Ramos (cell line): ENCODE results near the gene SLC35E3.

ENCODE experiments used
- in situ Hi-C: fragments of 300-500 bp; cut with MboI; formaldehyde crosslinking; loops from one replicate; pipeline ENCODE4 v1.14.3; 2022; ENCODE audit warnings: low sequenced_read_pairs; ENCODE audit not compliant: unreplicated experiment

Gene SLC35E3

DNA sequence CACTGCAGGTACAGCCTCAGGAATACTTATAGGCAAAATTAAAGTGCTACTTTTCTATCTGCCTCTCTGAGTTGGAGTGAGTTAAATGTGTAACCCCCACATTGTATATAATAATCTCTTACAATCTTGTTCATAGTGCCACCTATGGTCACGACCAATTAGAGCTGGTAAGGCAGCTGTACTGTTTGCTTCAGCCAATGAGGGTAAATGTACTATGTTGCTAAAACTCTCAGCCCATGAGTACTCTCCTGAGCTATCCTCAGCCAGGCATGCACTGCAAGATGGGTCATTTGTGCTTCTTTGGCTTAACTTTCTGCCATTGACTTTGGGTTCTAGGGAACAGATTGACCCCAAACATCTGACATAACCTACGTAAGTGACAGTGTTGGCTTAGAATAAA, 47.0 kb downstream of the SLC35E3 start:
- in situ Hi-C loops = no loop called here

DNA sequence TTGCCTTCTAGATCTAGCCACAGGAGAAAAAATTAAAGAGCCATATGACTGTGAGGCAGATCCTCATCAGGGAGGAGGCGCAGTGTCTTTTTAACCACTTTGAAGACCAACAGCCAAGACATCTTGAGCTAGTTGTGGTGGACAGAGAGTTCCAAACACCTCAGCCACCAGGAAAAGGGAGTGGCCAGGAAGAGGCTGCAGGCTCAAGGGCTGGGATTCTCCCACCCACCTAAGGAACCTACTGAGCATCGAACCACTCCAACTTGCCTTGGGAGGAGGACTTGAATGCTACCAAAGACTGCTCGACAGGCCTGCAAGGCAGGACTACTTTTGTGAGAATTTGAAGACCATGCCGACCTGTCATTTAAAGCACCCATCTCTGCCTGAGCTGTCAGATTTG, 47.5 kb downstream of the SLC35E3 start:
- in situ Hi-C loops = no loop called here

DNA sequence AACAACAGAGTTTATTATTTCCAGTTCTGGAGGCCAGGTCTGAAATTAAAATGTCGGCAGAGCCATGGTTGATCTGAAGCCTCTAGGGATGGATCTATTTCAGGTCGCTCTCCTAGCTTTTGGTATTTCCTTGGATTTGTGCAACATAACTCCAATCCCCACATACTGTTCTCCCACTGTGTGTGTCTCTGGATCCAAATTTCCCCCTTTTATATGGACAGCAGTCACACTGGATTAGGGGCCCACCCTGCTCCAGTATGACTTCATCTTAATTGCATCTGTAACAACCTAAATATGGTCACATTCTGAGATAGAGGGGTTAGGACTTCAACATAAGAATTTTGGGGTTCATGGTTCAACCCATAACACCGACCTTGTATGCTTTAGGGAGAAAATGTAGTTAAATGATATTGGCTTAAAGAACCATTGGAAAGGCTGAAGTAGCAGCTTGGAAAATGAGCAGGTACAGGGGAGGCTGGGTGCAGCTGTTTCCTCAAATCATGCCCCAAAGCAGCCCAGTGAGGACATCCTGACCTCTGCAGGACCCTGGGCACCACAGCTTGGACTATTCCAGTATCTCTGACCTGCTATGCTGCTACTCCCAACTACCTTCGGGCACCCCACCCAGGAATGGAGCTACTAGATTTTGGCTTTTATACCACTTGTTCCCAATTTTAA, 48.1 kb downstream of the SLC35E3 start:
- in situ Hi-C loops = no loop called here

DNA sequence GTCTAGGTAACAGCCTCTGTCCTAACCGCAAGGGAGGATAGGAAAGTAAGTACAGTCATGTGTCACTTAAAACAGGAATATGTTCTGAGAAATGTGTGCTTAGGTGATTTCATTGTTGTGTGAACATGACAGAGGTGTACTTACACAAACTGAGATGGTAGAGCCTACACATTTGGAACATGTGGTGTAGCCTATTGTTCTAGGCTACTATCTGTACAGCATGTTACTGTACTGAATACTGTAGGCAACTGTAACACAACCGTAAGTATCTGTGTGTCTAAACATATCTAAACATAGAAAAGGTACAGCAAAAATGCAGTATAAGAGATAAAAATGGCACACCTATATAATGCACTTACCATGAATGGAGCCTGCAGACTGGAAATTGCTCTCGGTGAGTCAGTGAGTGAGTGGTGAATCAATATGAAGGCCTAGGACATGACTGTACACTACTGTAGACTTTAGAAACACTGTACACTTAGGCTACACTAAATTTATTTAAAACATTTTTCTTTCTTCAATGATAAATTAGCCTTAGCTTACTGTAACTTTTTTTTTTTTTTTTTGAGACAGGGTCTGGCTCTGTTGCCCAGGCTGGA, 48.8 kb downstream of the SLC35E3 start:
- in situ Hi-C loops = no loop called here

DNA sequence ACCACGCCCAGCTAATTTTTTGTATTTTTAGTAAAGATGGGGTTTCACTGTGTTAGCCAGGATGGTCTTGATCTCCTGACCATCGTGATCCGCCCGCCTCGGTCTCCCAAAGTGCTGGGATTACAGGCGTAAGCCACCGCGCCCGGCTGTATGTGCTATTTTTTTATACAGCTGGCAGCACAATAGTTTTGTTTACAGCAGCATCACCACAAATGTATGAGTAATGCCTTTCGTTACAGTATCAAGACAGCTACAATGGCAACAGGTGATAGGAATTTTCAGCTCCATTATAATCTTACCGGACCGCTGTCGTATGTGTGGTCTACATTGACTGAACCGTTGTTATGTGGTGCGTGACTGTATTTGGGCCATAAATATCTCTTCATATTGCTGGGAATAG, 50.4 kb downstream of the SLC35E3 start:
- in situ Hi-C loops = no loop called here

DNA sequence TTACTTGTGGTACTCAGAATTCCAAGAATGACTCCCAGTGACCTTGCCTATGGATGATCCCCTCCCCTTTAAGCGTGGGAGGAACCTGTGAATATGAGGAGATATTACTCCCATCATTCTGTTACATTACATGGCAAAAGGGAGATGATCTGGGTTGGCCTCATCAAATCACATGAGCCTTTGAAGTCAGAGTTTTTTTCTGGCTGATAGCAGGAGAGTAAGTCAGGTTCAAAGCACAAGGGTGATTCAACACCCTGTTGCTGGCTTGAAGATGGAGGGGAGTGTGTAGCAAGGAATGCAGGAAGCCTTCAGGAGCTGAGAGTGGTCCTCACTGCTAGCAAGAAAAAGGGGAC, 52.9 kb downstream of the SLC35E3 start:
- in situ Hi-C loops = no loop called here

DNA sequence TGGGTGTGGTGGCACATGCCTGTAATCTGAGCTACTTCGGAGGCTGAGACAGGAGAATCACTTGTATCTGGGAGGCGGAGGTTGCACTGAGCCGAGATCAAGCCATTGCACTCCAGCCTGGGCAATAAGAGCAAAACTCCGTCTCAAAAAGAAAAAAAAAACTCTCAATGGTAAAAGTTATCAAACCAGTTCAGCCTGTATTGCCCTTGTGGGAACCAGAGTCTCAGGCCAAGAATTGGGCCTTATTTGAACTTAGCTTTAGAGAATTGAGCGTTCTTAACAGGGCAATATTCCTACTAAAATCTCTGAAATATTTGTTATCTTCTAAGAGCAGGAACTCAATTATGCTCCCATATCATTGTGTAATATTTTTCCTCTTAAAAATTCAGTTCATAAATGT, 54.3 kb downstream of the SLC35E3 start:
- in situ Hi-C loops = loop anchor here (10.0 kb wide), 1 partner anchor 165 kb away; no protein-coding TSS in a partner anchor

DNA sequence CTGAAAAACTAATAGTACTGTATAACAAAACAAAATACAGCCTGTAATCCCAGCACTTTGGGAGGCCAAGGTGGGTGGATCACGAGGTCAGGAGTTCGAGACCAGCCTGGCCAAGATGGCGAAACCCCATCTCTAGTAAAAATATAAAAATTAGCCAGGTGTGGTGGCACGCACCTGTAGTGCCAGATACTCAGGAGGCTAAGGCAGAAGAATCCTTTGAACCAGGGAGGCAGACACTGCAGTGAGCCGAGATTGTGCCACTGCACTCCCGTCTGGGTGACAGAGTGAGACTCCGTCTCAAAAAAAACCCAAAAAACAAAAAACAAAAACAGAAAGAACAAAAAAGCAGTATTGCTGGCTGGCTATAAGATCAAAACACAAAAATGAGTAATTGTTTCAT, 55.1 kb downstream of the SLC35E3 start:
- in situ Hi-C loops = loop anchor here (10.0 kb wide), 1 partner anchor 166 kb away; no protein-coding TSS in a partner anchor

DNA sequence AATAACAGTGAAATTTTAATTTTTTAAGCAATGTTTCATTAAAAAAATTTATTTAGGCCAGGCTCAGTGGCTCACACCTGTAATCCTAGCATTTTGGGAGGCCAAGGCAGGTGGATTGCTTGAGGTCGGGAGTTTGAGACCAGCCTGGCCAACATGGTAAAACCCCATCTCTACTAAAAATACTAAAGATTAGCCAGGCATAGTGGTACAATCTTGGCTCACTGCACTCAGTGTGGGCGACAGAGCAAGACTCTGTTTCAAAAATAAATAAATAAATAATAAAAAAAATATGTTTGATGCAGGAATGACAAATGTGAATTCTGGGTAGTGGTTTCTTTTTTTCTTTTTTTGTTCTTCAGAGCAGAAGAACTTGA, 56.4 kb downstream of the SLC35E3 start:
- in situ Hi-C loops = loop anchor here (10.0 kb wide), 1 partner anchor 168 kb away; no protein-coding TSS in a partner anchor

DNA sequence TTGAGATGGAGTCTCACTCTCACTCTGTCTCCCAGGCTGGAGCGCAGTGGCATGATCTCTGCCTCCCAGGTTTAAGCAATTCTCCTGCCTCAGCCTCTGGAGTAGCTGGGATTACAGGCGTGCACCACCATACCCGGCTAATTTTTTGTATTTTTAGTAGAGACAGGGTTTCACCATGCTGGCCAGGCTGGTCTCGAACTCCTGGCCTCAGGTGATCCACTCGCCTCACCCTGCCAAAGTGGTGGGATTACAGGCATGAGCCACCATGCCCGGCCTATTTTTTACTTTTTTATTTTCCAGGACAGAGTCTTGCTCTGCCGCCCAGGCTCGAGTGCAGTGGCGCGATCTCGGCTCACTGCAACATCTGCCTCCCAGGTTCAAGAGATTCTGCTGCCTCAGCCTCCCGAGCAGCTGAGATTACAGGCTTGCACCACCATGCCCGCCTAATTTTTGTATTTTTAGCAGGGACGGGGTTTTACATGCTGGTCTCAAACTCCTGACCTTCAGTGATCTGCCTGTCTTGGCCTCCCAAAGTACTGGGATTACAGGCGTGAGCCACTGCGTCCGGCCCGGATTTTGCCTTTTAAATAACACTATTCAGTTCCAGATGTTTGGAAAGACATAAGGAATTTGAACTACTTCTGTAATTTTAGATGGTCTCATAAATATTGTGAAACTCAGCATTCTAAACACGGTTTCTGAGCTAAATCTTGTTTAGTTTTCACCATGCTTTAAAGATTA, 57.1 kb downstream of the SLC35E3 start:
- in situ Hi-C loops = loop anchor here (10.0 kb wide), 1 partner anchor 168 kb away; no protein-coding TSS in a partner anchor

DNA sequence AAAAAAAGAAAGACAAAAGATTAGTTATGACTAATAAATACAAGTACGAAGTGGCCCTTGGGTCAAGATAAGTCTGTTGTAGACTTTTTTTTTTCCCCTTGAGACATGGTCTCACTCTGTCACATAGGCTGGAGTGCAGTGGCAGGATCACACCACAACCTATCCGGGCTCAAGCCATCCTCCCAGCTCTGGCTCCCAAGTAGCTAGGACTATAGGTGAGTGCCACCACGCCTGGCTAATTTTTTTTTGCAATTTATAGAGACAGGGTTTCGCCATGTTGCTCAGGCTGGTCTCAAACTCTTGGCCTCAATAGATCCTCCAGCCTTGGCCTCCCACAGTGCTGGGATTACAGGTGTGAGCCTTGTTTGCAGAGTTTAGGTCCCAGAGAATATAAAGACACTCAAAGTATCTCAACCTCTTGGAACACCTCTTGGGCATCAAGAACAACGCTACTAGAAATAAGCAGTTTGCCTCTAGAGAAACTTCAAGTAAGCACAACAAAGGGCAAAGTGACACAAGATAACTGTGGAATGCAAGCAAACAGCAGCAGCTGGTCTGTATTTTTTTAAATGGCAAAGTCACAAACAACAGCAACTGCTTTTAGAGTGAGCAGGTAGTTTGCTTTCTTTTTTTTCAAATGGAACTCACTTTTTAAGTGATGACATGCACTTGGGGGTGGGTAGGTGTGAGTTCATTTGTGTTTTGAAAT, 58.1 kb downstream of the SLC35E3 start:
- in situ Hi-C loops = loop anchor here (10.0 kb wide), 1 partner anchor 169 kb away; no protein-coding TSS in a partner anchor

DNA sequence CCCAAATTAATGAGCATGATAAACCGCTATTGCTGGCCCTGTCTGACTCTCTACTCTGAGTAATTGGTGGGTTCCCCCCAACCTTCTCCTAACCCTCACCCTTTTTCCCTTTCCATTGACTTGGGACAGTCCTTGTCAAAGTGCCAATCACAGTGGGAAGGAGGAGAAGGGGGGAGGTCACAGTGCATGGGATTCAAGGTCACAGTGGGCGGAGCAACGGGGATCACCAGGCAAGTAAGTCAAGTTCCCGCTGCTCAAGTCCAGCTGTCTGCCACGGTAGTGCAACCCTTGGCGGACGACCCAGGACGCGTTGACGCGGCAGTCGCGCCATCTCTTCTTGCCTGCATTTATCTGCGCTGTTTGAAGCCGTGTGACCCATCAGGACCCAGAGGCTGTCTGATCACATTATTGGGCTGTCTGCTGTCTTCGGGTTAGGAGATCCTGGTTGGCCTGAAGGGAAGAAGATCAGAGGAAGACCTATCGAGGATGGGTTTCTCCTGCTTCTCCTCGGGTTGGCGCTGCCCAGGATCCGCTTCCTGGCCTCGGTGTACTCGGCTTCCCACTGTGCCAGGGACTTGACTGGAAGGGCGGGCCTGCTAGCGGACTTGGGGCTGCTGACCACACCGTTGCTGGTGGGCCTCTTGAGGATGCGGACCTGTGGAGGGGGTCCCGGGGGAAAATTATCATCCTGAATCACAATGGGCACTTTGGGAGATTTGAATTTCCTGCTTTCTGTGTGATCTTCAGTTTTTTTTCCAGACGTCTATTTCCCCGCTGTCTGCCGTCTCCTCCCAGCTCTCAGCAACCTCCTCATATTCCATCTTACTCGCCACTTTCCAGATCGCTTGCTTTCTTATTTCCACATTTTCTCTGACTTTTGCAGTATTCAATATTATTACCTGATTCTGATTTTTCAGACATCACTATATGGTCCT, 58.9 kb downstream of the SLC35E3 start:
- in situ Hi-C loops = loop anchor here (5.0 to 10.0 kb wide), 2 partner anchors 33 to 170 kb away; no protein-coding TSS in a partner anchor

DNA sequence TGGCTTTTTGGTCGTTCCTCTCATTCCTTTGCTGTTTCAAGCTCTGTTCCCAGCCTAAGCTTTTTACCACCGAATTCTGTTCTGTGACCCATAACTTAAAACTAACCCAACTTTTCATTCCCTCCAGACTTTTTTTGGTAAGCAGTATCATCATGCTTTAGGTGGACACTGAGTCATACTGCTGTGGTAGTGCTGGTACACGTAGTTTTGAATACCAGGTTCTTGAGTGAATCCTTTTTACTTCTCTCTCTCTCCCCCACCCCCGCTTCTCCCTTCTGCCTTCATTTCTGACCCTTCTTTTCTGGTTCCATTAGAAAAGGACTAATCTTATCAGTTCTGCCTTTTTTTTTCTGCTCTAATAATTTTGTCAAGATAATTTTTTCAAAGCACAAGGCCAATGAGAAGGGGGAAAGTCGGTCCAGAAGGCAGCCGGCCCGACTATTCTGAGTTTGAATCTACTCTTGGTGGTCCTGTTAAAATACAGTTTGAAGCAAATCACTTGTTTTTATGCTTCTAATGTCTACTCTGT, 59.7 kb downstream of the SLC35E3 start:
- in situ Hi-C loops = loop anchor here (5.0 to 10.0 kb wide), 2 partner anchors 33 to 171 kb away; no protein-coding TSS in a partner anchor

DNA sequence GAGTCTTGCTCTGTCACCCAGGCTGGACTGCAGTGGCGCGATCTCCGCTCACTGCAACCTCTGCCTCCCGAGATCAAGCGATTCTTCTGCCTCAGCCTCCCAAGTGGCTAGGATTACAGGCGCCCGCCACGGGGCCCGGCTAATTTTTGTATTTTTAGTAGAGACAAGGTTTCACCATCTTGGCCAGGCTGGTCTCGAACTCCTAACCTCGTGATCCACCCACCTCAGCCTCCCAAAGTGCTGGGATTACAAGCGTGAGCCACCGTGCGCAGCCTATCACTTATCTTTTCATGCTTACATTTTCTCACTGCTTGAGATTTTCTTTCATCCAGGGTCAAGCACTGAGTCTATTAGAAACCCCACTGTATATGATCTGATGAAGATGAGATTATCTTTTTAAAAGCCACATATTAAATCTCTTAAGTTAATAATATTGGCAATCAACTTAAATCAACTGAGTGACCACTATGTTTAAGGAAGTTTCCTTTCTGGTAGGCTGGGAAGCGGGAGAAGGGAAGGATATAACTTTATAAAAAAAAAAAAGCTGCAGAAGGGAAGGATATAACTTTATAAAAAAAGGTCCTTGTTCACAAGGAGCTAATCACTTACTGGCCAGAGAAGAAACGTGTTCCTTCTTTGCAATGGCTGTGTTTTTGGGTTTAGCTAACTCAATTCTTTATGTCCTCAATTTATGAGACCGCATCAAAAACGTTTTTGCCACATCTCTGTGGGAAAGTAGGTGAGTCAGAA, 60.7 kb downstream of the SLC35E3 start:
- in situ Hi-C loops = loop anchor here (5.0 to 10.0 kb wide), 2 partner anchors 34 to 172 kb away; no protein-coding TSS in a partner anchor

DNA sequence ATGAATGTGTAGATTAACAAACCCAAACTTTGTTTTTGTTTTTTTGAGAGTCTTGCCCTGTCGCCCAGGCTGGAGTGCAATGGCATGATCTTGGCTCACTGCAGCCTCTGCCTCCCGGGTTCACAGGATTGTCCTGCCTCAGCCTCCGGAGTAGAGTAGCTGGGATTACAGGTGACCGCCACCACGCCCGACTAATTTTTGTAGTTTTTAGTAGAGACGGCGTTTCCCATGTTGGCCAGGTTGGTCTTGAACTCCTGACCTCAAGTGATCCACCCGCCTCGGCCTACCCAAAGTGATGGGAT, 61.2 kb downstream of the SLC35E3 start:
- in situ Hi-C loops = loop anchor here (5.0 to 10.0 kb wide), 2 partner anchors 35 to 172 kb away; no protein-coding TSS in a partner anchor

DNA sequence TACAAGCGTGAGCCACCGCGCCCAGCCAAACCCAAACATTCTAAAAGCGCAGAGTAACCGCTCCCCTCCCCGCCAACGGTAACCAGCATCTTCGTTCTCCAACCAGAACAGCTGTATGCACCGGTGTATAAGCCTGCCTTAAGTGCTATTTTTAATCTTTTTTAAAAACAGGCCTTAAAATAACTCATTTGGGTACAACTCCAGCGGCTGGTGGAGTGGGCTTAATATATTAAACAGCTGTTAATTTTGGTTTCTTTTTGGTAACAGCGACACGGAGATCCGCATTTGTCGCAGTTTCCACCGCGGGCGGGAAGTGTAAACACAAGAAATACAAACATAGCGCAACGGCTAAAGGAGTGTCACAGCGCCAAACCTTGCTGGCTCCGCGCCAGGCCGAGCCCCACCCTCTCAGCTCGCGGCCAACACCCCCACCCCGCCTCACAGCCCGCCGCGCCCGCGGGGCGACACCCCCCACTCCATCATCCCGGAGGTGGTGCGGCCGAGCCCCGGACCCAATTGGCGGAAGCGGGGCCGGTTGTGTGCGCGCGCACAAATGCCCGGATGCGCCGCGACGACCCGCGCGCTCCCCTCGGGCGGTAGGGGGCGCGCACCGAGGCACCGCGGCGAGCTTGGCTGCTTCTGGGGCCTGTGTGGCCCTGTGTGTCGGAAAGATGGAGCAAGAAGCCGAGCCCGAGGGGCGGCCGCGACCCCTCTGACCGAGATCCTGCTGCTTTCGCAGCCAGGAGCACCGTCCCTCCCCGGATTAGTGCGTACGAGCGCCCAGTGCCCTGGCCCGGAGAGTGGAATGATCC, 61.8 kb downstream of the SLC35E3 start, which contains the start of gene MDM2:
Gene MDM2 (plus strand): TSS at position 602 of the 812 bp plus-strand sequence. CDS start 301 bp downstream, outside the sequence.
- in situ Hi-C loops = loop anchor here (5.0 to 10.0 kb wide), 2 partner anchors 35 to 173 kb away; no protein-coding TSS in a partner anchor

DNA sequence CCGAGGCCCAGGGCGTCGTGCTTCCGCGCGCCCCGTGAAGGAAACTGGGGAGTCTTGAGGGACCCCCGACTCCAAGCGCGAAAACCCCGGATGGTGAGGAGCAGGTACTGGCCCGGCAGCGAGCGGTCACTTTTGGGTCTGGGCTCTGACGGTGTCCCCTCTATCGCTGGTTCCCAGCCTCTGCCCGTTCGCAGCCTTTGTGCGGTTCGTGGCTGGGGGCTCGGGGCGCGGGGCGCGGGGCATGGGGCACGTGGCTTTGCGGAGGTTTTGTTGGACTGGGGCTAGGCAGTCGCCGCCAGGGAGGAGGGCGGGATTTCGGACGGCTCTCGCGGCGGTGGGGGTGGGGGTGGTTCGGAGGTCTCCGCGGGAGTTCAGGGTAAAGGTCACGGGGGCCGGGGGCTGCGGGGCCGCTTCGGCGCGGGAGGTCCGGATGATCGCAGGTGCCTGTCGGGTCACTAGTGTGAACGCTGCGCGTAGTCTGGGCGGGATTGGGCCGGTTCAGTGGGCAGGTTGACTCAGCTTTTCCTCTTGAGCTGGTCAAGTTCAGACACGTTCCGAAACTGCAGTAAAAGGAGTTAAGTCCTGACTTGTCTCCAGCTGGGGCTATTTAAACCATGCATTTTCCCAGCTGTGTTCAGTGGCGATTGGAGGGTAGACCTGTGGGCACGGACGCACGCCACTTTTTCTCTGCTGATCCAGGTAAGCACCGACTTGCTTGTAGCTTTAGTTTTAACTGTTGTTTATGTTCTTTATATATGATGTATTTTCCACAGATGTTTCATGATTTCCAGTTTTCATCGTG, 62.6 kb downstream of the SLC35E3 start:
- in situ Hi-C loops = loop anchor here (5.0 to 10.0 kb wide), 2 partner anchors 36 to 174 kb away; no protein-coding TSS in a partner anchor
